Renal pelvis (tissue), 4 donors: ENCODE results near the gene PIN1. TPM values are rescaled to one million over a fixed set of nuclear protein-coding genes. Genes with fewer than 3 reads are reported as not detected.
"Not testable (repeated sequence)": the region's sequence is repeated elsewhere in the genome, so short reads cannot be mapped to it uniquely, and the experiment has no call there.

Experiments used
- DNase-seq: peaks from one replicate; pipeline ENCODE4 v3.0.0-alpha.2; 2013
- polyA plus RNA-seq, 3 donors: library from polyadenylated mRNA; unstranded; fragments of 120-200 nt; gene quantifications; one replicate each; pipeline ENCODE4 v1.2.1, GENCODE V29; 2013; ENCODE audit not compliant: insufficient read length in 3 of 3

Gene PIN1
- polyA plus RNA-seq, 3 donors = 65.8 to 77.5 (median 76.9) TPM

DNA sequence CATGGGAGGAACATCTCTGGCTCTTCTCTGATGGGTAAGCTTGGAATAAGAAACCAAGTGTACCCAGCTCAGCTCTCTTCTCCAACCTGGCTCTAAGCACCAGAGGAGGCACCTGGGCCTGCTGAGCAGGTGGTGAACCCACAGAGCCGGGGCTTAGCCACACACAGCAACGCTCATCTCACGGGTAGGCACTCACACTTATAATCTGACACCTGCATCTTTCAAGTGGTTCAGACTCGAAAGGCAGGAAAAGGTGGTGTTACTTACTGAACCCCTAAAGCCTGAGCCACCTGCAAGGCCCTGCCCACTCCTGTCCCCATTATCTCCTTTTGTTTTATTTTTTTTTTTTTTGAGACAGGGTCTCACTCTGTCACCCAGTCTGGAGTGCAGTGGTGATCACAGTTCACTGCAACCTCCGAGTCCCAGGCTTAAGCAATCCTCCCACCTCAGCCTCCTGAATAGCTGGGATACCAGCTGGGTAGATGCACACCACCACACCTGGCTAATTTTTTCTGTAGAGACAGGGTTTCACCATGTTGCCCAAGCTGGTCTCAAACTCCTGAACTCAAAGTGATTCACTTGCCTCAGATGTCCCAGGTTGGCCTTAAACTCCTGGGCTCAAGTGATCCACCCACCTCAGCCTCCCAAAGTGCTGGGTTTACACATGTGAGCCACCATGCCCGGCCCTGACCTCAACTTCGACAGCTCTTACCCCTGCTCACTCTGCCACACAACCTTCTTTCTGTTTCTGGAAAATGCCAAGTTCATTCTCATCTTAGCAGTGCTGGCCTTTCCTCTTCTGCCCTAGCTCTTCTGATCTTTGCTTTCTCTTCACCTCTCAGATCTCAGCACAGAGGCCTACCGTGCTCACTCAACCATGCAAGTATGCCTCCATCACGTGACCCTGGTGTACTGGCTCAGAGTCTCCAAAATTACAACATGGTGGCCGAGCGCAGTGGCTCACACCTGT lies 26.0 kb upstream of the PIN1 start:
- DNase-seq = no peak

DNA sequence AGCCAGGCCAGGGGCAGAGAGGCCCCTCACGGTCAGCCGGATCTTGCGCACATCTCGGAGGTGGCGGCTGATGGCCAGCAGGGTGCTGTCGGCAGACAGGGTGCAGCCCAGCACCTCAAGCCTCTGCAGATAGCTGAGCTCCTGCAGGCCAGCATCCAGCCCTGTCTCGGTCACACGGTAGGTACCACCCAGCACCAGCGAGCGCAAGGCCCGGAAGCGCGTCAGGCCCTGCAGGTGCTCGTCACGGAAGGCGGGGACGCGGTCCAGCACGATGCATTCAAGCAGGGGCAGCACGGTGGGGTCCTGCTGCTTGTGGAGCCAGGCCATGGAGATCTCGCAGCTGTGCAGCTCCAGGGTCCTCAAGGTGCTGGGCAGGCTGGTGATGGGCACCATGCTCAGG lies 24.0 kb upstream of the PIN1 start:
- DNase-seq = no peak

DNA sequence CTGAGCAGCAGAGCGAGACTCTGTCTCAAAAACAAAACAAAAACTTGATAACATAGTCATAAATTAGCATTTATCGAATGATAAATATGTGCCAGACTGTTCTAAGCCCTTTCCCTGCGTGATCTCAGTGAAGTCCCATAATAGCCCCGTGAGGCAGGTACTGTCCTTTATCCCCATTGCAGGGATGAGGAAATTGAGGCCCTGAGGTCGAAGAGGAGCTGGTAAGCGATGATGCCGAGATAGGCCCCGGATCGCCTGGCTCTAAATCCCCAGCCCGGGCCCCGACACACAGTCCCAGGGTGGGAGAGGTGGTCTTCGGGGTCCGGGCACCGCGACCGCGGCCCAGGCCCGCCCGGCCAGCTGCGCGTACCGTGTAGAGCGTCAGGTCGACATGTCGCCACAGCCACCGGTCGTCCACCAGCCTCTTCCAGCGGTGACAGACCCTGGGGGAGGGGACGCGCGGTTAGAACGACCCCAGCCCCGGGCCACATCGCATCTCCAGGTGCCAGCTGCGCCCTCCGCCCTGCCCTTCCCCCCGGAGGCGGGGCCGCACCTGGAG lies 16.9 kb upstream of the PIN1 start:
- DNase-seq = no peak

DNA sequence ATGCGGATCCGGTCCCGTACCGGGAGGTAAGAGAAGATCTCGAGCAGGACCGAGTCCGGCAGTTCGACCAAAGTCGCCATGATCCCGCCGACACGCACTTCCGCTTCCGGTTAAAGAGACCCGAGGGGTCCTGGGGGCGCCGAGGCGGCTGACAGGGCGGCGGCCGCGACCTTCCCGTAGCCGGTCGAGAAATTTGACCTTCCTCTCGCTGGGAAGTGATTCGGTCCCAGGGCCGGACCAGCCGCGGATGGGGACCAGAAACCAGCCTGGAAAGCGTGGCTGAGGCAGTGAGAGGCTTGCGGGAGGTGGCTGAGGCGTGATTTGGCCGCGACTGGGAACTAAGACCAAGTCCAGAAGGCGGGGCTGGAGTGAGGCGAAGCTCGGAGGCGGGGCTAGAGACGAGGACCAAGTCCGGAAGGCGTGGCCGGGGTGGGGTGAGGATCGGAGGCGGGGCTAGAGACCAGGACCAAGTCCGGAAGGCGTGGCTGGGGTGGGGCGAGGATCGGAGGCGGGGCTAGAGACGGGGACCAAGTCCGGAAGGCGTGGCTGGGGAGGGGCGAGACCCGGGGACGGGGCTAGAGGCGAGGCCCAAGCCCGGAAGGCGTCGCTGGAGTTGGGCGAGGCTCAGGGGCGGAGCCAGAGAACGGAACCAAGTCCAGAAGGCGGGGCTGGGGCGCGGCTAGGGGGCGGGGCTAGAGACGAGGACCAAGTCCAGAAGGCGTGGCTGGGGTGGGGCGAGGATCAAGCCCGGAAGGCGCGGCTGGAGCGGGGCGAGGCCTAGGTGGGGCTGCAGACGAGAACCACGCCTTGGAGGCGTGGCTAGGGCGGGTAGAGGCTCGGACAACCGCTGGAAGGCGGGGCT lies 16.2 kb upstream of the PIN1 start, which contains the start of gene FBXL12:
FBXL12 (minus strand) TSS at position 346 of the 862 bp plus-strand sequence; CDS start at position 80, 266 bp downstream.
- peak; percentile 99 for DNase-seq

DNA sequence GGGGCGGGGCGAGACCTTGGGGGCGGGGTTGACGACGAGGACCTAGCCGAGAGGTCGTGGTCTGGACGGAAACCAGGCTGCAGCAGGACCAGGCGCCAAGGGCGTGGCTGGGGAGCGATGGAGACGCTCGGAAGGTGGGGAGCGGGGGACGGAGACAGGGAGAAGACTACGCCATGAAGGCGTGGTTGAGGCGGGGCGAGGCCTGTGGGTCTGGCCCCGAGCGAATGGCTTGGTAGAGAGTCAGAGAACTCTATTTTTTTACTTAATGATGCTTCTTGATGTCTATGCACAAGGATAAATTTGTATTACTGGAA lies 15.6 kb upstream of the PIN1 start:
- no peak for DNase-seq

DNA sequence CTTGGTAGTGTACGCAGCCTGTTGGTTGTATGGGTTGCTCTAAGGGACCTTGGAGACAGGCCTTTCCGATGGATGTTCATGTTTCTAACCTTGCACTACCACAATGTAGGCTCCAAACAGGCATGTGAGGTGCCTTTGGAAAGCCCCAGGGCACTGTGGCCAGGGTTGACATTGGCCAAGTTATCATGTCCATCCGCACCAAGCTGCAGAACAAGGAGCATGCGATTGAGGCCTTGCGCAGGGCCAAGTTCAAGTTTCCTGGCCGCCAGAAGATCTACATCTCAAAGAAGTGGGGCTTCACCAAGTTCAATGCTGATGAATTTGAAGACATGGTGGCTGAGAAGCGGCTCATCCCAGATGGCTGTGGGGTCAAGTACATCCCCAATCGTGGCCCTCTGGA lies 15.1 kb upstream of the PIN1 start:
- not testable (repeated sequence) for DNase-seq

DNA sequence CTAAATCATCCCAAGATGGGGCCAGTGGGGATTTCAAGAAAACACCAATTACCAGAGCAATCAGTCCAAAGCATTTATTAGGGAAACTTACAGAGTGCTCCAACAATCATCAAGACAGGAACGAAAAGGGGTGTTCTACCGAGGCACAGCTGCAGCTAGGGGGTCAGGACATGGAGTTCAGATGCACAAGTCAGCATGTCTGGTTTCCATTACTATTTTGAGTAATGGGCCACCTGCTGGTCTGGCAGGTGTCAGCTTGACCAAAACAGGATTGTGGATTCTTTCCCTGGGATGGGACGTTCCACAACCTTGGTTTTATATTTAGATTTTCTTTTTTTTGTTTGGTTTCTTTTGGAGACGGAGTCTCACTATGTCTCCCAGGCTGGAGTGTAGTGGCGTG lies 11.3 kb upstream of the PIN1 start:
- DNase-seq = no peak

DNA sequence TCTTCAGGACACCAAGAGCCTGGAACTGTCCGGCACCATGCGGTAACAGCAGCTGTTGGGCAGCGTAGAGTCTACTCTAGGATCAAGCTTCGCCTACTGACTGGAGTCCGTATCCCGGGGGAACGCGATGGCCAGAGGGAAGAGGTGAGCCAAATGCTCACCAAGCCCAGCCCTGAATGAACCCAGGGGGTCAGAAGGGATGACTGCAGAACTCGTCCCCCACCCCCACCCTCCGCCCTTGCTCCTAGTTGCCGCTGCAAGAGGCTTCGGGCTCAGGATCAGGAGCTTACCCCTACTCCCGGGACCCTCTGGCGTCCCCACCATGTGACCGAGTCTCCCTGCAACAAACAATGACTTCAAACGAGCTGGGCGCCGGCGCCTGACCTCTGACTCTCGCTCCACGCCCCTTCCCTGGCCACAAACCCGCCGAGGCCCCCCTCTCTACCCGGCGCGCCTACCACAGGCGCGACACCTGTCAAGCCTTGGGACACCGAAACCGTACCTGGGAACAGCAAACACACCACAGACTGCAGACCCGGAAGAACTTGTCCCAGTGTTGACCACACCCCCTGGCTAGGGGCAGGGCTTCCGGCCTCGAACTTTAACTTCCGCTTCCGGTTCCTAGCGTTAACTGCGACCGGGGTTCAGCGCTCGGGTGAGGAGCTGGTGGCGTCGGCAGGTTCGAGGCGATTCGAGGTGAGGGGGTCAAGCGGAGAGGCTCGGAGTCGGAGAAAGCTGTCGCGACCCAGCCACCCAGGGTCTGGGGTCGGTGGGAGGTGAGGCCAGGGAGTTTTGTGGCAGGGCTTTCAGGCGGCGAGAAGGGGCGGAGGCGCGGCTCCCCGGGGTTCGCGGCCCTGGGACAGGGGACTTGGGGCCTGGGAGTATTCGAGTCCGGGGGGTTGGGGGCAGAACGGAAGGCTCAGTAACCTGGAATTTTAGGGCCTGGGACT lies 7.6 kb upstream of the PIN1 start, which contains the start of gene UBL5:
UBL5 (plus strand) TSS at position 630 of the 950 bp plus-strand sequence. CDS start 420 bp downstream, outside the sequence.
- DNase-seq = peak; percentile 92

DNA sequence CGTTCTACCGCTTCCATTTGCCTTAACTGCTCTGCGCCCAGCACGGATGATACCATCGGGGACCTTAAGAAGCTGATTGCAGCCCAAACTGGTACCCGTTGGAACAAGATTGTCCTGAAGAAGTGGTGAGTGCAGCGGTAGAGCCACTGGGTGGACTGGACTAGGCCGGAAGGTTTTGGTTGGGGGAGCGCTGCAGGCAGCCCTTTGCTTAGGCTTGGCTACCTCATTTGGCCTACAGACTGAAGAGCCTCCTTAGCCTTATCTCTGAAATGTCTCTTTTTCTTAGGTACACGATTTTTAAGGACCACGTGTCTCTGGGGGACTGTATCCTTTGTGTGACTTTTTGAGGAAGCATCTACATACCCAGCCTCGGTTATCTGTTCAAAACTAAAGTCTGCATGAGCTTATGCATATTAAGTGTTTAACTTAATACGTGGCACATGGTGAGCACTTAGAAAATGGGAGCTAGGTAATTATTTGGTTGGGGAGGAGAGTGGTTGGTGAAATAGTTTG lies 6.5 kb upstream of the PIN1 start:
- DNase-seq = no peak

DNA sequence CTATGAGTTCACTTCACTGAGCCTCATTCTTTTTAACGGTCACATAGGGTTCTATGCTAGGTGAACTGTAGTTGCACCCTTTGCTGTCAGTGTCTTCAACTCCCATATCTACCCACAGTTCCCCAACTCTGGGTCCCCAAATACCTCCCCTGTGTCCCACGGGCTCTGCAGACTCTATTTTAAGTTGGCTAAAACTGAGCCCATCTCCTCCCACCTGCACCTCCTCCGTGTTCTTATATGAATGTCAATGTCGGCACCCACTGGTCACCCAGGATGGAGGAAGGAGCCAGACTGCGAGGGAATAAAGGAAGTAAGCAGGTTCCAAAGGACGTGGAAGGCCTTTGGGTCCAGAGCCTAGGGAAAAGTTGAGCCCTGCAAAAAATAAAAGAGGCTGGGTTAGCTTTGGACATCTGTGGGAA lies 802 bp upstream of the PIN1 start:
- no peak for DNase-seq

DNA sequence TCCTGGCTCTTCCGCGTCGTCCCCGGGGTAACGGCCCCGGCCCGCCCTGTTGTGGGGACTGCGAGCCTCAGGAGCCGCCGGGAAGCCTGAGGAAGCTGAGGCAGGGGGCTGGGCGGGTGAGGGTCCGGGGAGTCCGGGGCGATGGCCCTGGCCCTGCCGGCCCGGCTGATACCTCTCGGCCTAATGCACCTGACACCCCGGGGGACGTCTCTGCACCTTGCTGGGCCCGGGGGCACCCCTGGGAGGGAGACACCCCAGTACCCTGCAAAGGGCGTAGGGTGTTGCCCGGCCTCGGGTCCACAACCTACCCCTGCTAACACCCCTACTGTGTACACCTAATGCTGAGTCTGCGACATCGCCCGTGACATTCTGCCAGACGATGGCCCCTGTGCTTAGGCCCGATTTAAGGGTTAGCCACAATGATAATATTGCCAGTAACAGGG lies 410 bp downstream of the PIN1 start:
- no peak for DNase-seq

DNA sequence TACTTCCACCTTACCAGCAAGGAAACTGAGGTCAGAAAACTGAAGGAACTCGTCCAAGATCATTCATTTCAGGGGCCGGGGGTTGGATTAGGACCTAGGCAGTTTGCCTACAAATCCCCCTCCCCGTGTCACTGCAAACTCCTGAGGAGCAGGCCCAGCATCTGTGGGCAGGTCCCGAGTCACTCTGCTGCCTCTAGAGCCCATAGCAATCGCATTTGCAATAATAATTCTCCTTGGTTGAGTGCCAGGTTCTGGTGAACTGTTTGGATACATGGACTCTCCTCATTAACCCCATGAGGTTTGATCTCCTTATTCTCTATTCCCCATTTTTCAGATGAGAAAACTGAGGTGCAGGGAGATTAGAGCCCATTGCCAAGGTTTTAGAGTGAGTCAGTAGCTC lies 903 bp downstream of the PIN1 start:
- no peak for DNase-seq

DNA sequence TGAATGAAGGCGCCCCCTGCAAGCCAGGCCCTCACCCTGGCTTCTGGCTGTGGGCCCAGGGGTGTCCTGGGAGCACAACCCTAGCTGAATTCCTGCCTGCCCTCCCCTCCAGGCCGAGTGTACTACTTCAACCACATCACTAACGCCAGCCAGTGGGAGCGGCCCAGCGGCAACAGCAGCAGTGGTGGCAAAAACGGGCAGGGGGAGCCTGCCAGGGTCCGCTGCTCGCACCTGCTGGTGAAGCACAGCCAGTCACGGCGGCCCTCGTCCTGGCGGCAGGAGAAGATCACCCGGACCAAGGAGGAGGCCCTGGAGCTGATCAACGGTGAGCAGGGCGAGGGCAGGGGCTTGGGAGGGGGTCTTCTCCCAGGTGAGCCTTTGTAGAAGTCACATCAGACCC lies 3.2 kb downstream of the PIN1 start:
- no peak for DNase-seq

DNA sequence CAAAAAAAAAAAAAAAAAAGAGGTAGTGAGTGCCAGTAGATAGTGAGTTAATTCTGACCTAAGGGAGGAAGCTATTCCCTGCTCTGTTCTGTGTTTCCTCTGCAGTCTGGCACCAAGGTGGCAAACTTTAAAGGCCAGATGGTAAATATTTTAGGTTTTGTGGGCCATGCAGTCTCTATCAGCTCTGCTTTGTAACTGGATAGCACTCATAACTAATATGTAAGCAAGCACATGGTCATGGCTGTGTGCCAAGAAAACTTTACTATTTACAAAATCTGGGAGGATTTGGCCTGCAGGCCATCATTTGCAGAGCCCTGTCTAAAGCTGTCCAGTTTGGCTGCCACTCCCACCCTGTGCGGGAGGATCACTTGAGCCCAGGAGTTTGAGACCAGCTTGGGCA lies 4.3 kb downstream of the PIN1 start:
- no peak for DNase-seq

DNA sequence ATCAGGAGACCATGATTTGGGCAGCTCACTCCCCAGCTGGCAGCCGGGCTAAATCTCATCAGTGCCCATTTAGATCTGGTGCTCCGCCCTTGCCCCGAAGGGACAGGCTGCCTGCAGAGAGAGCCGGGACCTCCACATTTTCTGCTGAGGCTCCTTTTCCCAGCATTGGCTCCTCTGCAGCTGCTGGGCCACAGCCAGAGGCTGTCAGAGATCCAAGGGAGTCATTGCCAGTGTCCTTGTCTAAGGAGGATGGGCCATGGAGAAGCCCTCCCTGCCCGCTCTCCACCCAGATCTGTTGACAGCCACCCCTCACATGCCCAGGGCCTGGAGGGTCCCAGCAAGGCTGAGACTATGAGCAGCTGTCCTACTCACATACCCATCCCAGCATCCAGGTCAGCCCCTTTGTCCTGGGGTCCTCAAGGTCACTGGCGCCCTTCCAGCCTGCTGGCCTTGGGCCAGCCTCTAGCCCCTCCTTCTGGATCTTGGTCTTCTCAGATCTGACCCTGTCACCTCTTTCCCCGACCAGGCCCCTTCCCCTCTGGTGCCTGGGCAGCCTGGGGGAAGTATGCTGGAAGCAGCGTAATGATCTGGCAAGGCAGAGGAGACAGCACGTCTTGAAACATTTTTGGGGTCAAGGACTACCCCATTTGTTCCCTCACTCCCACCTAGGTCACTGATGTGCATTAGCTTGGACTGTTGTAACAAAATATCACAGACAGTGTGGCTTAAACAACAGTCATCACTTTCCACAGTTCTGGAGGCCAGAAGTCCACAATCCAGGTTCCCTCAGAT lies 7.9 kb downstream of the PIN1 start:
- DNase-seq = no peak

DNA sequence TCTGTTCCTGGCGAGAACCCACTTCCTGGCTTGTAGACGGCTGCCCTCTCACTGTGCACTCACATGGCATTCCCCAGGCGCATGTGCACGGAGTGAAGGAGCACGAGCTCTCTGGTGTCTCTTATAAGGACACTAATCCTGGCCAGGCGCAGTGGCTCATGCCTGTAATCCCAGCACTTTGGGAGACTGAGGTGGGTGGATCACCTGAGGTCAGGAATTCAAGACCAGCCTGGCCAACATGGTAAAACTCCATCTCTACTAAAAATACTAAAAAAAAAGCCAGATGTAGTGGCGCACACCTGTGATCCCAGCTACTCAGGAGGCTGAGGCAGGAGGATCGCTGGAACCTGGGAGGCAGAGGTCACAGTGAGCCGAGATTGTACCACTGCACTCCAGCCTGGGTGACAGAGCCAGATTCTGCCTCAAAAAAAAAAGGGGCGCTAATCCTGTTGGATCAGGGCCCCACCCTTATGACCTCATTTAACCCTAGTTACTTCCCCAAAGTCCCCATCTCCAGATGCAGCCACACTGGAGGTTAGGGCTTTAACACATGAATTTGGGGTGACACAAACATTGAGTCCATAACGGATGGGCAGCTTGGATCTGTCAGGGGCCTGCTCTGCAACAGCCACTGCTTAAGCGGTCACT lies 8.6 kb downstream of the PIN1 start:
- DNase-seq = not testable (repeated sequence)

DNA sequence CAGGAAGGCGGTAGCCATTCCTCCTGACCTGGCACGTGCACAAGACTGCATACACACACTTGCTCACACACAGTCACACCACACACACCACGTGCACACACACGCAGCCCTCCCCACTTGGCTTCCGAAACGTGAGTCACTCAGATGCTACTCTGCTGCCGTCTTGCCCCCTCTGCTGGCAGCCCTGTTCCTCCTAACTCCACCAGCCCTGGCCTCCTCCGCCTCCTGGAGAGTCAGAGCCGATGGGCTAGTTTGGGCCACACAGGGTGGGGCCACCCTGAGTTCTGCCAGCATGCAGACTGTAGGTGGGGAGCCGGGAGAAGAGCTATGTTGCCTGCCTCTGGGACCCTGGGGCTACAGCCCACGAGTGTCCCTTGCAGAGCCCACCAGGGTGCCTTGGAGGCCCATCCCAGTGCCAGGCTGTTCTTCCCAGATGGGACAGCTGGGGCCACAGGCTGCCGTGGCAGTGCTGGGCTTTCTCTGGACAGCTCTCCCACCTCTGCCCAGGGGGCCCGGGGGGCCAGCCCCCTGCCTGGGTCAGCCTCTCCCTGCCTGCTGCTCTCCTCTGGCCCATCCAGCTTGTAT lies 12.1 kb downstream of the PIN1 start:
- no peak for DNase-seq

DNA sequence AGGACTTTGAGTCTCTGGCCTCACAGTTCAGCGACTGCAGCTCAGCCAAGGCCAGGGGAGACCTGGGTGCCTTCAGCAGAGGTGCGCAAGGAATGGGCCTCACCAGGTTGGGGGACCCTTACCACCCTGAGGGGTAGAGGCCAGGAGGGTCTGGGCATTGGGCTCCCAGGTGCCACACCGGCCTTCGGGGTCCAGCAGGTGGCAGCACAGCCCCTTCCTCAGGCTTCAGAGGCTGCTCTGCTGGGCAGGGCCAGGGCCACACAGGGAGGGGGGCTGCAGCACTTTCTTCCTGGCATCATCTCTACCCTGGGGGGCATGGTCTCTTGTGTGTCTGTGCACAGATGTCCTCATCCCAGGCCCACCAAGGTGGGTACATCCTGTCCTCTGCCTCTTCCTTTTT lies 12.9 kb downstream of the PIN1 start:
- DNase-seq = no peak

DNA sequence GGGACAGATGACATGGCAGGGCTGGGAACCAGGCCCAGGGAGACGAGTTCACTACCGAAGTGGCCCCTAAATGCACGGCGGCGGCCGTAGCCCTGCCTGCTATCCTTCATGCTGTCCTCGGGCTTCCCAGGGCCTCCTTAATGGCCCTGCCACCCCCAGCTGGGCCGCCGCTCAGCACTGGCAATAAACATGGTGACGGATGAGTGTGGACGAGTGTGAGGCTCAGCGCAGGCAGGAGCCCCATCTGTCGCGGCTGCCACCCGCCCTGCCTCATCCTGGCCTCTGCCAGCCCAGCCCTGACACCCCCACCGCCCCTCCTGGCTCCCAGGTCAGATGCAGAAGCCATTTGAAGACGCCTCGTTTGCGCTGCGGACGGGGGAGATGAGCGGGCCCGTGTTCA lies 13.6 kb downstream of the PIN1 start:
- no peak for DNase-seq
